NCI-H82 treated with DMSO at 0.1 percent for 48 hours (cell line): ENCODE results near the gene LAMA3.

ENCODE experiments used
- DNase-seq: peaks from one replicate; lab custom pipeline; 2025; ENCODE audit not compliant: unreplicated experiment; lab: John Stamatoyannopoulos, UW

LAMA3 gene

DNA sequence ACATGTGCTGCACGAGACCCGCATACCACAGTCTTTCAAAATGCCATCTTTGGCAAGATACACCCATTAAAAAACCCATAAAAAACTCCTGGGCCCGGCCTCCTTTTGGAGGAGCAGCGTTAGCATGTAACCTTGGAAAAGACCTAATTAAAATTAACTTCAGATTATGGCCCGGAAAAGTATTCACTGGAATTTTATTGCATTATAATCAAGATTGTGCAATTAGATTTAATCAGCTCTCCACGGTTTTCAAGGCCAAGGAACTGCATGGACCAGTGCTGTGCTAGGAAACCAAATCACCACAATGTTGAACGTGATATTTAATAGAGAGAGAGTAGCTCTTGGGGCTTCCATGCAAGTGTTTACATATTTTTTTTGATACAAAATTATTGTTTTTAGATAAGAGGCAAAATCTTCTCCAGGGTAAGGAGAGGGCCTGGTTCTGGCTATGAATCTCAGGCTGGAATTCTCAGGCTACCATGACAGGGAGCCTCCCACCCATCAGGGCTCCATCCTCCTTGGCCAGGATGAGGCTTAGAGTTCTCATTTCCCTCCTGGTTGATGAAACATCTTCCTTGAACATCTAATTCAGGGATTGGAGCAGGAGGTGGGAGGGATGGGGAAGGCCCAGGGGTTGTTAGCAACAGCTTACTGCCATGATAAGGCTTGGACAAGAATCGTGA, 243.3 kb downstream of the LAMA3 start:
- DNase-seq: no peak

DNA sequence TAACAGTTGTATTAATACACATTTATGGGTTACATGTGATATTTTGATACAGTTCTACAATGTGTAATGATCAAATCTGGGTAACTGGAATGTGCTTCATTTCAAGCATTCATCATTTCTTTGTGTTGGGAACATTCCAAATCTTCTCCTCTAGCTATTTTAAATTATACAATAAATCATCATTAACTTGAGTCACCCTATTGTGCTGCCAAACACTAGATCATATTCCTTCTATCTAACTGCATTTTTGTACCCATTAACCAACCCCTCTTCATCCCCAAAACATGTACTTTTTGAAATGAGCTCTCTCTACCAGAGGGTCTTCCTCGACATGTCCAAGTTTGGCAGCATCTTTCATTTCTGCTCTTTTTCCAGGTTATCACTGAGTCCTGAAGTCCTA, 244.2 kb downstream of the LAMA3 start:
- no peak for DNase-seq

- no peak for DNase-seq
Observed at GRCh38 chr18:23934252-23934651, 245.0 kb downstream of the LAMA3 start.

GRCh38 chr18:23934863-23935262, 245.6 kb downstream of the LAMA3 start:
- DNase-seq: no peak

- DNase-seq: no peak
Observed at GRCh38 chr18:23935804-23936203, 246.6 kb downstream of the LAMA3 start.

DNA sequence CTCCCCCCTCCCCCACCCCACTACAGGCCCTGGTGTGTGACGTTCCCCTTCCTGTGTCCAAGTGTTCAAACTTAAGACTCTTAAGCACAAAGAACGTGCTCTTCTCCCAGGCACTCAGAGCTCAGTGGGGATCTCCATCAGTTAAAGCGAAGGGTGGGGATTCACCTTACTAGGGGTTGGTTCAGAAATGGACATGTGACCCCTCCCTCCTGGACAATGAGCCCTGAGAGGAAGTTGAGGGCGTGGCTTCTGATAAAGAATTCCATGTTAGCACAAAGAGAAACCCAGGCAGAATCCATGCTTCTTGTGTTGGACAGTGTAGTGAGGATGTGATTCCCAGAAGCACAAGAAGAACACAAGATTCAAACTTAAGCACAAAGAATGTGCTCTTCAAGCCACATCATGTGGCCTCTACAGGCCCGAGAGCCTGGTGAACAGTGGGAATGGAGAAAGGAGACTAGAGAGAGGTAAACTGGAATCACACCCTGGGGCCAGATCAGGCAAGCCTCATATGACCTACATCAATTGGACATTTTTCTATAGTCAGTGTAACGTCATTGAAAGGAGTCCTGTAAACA, 247.2 kb downstream of the LAMA3 start:
- DNase-seq: no peak

DNA sequence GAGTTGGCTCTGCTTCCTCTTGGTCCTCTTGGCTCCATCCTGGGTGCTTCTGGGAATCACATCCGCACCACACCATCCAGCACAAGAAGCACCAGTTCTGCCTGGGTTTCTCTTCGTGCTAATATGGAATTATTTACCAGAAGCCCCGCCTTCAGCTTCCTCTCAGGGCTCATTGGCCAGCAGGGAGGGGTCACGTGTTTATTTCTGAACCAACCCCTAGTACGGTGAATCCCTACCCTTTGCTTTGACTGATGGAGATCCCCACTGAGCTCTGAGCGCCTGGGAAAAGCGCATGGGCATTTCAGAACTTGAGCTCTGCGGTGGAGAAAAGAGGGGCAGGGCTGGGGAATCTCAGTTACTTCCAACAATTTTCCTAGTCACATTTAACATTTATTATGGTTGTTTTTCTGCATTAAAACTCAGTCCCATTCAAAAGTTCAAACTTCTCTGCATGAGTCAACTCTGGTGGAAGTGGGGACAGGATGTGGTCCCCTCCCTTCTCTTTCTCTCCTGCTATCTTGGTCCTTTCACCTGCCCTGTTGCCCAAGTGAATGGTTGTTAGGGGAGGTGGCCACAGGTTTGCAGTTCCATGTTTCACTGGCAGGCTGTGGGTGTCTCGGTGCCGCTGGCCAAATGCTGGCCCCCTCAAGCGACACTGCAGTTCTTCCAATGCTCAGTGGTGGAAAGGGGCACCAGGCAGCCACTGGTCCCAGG, 248.9 kb downstream of the LAMA3 start:
- DNase-seq: no peak

DNA sequence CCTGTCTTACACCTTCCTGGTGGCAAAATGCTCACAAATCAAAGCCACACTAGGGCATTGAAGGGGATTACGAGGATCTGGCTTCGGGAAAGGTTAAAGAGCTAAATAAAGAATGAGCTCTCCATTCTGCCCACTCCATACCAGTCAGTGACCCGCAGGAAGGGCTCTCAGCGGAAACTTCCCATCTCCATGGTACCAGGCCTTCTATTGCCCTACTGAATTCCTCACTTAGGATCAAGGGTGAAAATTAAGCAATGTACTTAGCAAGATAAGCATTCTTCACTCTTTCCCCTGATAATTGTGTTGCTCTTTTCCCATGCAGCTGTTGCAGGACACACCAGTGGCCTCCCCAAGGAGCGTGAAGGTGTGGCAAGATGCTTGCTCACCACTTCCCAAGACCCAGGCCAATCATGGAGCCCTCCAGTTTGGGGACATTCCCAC, 249.7 kb downstream of the LAMA3 start:
- no peak for DNase-seq

DNA sequence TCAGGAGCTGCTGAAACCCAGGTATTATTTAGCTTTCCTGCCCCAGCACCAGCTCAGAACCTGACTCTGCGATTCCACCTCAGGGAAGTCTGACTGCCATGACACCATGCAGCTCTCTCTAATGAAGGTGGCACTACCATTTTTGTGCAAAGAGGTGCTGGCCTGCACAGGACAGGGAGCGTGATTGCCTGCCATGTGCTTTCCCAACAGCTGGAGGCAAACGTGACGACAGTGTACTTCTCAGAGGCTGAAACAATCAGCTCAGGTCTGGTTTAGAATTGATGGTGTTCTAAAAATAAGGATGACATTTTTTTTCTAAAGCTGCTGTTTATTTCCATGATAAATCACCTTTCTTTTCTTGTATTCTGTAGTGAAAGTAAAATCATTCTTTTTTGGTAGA, 250.1 kb downstream of the LAMA3 start:
- no peak for DNase-seq

GRCh38 chr18:23939896-23940295, 250.6 kb downstream of the LAMA3 start:
- DNase-seq: no peak

DNA sequence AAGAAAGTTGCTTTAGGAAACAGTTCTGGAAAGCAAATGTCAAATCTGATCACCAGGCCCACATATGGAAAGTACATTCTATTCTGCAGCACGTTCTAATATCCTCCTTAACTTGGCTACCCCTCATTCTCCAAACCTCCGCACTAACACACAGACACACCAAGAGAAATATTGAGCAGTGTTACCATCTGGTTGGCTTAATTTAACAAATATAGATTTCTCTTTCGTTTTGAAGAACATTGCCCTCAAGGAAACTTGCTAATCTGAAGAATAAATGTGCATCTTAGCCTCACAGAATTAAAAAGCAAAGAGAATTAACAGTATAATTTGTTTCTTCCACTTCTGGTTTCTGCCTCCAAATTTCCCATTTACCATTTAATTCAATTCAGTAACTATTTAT, 252.5 kb downstream of the LAMA3 start:
- DNase-seq: no peak

- no peak for DNase-seq
Observed at GRCh38 chr18:23943104-23943503, 253.9 kb downstream of the LAMA3 start.

- no peak for DNase-seq
Observed at GRCh38 chr18:23943903-23944624, 254.8 kb downstream of the LAMA3 start.

- no peak for DNase-seq
Observed at GRCh38 chr18:23945416-23946079, 256.3 kb downstream of the LAMA3 start.

- no peak for DNase-seq
Observed at GRCh38 chr18:23949863-23950262, 260.6 kb downstream of the LAMA3 start.

GRCh38 chr18:23950644-23951043, 261.4 kb downstream of the LAMA3 start:
- no peak for DNase-seq

GRCh38 chr18:23951206-23951605, 262.0 kb downstream of the LAMA3 start:
- no peak for DNase-seq

DNA sequence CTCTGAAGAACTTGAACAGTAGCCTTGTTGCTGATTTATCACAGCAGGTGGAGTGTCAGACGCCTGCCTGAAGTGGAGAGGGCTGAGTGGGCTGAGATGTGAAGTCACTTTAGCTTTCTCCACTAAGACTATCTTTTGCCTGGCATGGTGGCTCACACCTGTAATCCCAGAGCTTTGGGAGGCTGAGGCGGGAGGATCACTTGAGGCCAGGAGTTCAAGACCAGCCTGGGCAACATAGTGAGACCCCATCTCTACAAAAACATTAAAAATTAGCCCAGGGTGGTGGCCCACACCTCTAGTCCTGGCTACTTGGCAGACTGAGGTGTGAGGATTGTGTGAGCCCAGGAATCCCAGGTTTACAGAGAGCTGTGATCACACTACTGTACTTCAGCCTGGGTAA, 264.7 kb downstream of the LAMA3 start:
- no peak for DNase-seq

DNA sequence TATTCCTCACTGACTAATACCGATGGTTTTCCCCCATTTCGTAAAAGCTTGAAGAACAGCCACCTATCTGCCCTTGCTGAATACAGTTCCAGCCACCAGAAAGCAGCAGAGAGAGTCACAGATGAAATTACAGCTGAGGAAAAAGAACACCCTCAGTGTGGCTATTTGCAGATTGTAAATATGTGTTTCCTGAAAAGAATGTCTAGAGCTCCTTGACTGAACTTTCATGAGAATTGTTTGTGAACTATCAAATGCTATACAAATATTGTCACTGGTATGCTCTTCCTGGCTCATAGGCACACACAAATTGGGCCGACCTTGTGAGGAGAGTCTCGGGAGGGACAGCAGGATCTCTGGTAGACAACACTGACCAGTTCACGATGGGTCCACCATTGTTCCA, 267.2 kb downstream of the LAMA3 start:
- DNase-seq: no peak

DNA sequence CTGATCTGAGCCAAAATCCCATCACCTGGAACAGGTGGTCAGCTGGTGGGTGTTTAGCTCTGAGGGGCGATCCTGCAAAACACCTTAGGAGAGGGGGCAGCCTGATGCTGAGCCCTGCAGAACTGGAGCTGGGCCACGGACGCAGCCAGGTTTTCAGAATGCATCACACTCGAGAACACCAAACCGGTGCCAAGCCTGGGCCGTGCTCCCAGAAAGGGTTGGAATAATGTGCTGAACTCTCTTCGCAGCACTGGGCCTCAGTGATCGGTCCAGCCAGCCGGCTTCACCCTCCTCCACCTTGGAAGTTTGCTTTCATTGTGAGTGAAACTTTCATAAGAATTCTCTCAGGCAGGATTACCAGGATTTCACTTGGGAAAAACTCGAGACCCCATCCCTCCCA, 268.8 kb downstream of the LAMA3 start:
- DNase-seq: no peak

GRCh38 chr18:23963443-23964165, 274.4 kb downstream of the LAMA3 start:
- peak; percentile 77 for DNase-seq
